ENCODE data around the gene ADAM23. TPM values are rescaled to one million over a fixed set of nuclear protein-coding genes. Genes with fewer than 3 reads are reported as not detected.

ADAM23 gene
- total RNA-seq, 4 donors from 2014 or later = 0.24 to 1.8 (median 0.52) TPM

DNA sequence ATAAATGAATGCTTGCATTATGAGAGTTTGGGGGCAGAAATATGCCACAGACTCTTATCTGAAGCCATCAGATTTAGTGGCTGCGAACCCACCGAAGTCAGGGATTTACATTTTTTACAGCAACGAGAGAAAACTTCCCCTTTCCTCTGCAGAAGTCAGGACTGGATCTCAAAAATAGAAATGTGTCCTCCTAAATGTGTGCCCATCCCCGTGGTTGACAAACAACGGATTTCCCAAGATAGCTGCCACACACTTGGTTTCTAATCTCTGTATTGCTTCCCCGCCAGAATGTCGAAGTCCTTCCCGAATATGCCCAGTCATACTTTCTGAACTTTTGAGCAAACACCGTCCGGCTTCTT, 879 bp upstream of the ADAM23 start:
- 19% methylated on average over 10 of the region's 10 CpGs for WGBS
- Histone ChIP-seq H3K4me1 (peaks cover 14% of the 10 kb centered on the region), H3K27me3 (peaks cover 59% of the 10 kb centered on the region), H3K9me3 (no peaks in the 10 kb centered on the region), H3K4me3 (peak overlapping the region; percentile 53), H3K36me3 (no peaks in the 10 kb centered on the region), H3K27ac (no peak overlapping the region)
- DNase-seq (ENCODE audit: low spot score in 2 of 2) = no peak
- no peak for TF ChIP-seq POLR2A (IDR thresholded peaks at IDR 0.05)
- no peak for TF ChIP-seq EP300 (IDR thresholded peaks at IDR 0.05)
- TF ChIP-seq POLR2AphosphoS5 (IDR thresholded peaks at IDR 0.05) = no peak
- TF ChIP-seq, protein P1, sequence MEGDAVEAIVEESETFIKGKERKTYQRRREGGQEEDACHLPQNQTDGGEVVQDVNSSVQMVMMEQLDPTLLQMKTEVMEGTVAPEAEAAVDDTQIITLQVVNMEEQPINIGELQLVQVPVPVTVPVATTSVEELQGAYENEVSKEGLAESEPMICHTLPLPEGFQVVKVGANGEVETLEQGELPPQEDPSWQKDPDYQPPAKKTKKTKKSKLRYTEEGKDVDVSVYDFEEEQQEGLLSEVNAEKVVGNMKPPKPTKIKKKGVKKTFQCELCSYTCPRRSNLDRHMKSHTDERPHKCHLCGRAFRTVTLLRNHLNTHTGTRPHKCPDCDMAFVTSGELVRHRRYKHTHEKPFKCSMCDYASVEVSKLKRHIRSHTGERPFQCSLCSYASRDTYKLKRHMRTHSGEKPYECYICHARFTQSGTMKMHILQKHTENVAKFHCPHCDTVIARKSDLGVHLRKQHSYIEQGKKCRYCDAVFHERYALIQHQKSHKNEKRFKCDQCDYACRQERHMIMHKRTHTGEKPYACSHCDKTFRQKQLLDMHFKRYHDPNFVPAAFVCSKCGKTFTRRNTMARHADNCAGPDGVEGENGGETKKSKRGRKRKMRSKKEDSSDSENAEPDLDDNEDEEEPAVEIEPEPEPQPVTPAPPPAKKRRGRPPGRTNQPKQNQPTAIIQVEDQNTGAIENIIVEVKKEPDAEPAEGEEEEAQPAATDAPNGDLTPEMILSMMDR (IDR thresholded peaks at IDR 0.05) = no peak

DNA sequence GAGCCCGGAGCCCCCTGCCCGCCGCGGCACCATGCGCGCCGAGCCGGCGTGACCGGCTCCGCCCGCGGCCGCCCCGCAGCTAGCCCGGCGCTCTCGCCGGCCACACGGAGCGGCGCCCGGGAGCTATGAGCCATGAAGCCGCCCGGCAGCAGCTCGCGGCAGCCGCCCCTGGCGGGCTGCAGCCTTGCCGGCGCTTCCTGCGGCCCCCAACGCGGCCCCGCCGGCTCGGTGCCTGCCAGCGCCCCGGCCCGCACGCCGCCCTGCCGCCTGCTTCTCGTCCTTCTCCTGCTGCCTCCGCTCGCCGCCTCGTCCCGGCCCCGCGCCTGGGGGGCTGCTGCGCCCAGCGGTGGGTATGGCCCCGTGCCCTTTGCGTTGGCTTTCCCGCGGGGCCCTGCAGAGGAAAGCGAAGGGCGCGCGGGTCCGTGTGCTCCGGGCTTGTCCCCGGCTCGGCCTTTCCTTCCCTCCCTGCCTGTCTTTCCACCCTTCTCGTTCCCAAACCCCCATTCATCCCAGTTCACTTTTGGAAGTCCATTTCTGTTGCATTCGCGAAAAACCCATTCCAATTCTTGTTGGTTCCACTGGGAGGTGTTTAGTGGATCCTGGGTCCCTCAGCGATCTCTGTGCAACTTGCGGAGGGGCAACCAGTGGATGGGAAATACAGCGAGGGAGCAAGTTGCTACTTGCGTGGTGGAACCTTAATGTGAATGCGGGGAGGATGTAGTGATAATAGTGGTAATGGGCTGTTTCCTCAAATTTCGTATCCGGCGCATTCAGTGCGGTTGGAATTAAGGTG, 599 bp downstream of the ADAM23 start:
- WGBS = 5% methylated on average over 49 of the region's 77 CpGs
- TF ChIP-seq POLR2AphosphoS5 (IDR thresholded peaks at IDR 0.05) (no peak), POLR2A (IDR thresholded peaks at IDR 0.05) (no peak), EP300 (IDR thresholded peaks at IDR 0.05) (no peak)
- TF ChIP-seq, protein P1 (IDR thresholded peaks at IDR 0.05) = no peak
- DNase-seq (ENCODE audit: low spot score in 2 of 2) = no peak
- Histone ChIP-seq H3K4me1 (peaks cover 14% of the 10 kb centered on the region), H3K27me3 (peaks cover 53% of the 10 kb centered on the region), H3K36me3 (no peaks in the 10 kb centered on the region), H3K9me3 (no peaks in the 10 kb centered on the region), H3K4me3 (peak overlapping the region; percentile 53), H3K27ac (no peak overlapping the region)

DNA sequence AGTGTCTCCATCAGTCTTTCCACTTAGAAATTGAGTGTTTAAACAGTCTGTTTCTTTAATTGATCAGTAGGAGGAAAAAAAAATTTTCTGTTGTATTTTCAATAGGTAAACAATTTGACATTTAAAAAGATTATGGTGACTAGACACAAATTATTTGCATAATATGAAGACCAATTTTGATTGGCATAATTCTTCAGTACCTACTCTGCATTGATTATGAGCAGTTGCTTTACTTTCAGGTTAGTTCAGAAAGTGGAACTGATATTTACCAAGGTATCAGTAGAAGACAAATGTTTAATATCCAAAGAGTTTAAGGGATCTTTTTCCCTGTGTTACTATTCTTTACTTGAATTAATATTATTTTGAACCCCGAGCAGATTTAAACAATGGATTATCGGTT, 2.6 kb downstream of the ADAM23 start:
- DNase-seq (ENCODE audit: low spot score in 2 of 2) = no peak
- WGBS = 97% methylated on average over 2 of the region's 2 CpGs
- Histone ChIP-seq H3K36me3 (no peaks in the 10 kb centered on the region), H3K27me3 (peaks cover 38% of the 10 kb centered on the region), H3K4me1 (peaks cover 14% of the 10 kb centered on the region), H3K27ac (no peak overlapping the region), H3K9me3 (no peaks in the 10 kb centered on the region), H3K4me3 (no peak overlapping the region)
- TF ChIP-seq, protein P1 (IDR thresholded peaks at IDR 0.05) = no peak
- TF ChIP-seq POLR2A (IDR thresholded peaks at IDR 0.05) (no peak), POLR2AphosphoS5 (IDR thresholded peaks at IDR 0.05) (no peak), EP300 (IDR thresholded peaks at IDR 0.05) (no peak)

DNA sequence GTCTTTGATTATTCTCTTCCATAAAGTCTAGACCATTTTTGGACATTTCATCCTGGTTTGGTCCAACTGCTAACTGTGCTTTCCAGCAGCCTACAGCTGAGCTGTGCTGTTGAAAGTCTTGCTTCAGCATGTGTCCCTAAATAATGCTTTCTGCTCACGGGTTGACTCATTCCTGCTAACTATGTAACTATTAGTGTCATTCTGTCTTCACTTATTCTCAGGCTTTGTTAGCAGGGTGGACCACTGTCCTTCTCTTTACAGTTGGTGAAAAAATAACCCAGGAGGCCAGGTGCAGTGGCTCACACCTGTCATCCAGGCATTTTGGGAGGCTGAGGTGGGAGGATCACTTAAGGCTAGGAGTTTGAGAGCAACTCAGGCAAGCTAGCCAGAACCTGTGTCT, 8.9 kb downstream of the ADAM23 start:
- no peak for TF ChIP-seq POLR2A (IDR thresholded peaks at IDR 0.05)
- TF ChIP-seq, protein P1 (IDR thresholded peaks at IDR 0.05) = no peak
- no peak for TF ChIP-seq EP300 (IDR thresholded peaks at IDR 0.05)
- no peak for TF ChIP-seq POLR2AphosphoS5 (IDR thresholded peaks at IDR 0.05)
- H3K4me1 ChIP-seq = no peaks in the 10 kb centered on the region
- H3K27ac ChIP-seq = no peak overlapping the region
- peaks cover 4% of the 10 kb centered on the region for H3K27me3 ChIP-seq
- no peak for DNase-seq (ENCODE audit: low spot score in 2 of 2)
- 66% methylated on average over 1 of the region's 1 CpG for WGBS
- H3K36me3 ChIP-seq = no peaks in the 10 kb centered on the region
- H3K9me3 ChIP-seq = no peaks in the 10 kb centered on the region
- no peak overlapping the region for H3K4me3 ChIP-seq

DNA sequence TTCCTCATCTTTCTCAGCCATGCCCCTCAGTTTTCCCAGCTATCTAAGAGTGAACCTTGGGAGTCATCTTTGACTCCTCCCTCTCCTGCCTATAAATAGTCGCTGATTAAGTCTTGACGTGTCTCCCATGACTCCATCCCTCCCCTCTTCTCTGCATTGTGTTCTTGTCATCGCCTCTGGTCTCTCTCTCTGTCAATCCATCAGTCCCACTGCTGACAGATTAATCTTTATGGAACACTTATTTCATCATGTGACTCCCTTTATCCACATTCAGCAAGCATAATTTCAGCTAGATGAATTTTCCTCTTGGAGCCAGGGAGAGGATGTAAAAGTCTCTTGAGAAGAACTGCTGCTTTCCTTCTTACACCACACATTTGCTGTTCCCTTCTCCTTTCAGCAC, 9.4 kb downstream of the ADAM23 start:
- Histone ChIP-seq H3K9me3 (no peaks in the 10 kb centered on the region), H3K27ac (no peak overlapping the region), H3K36me3 (no peaks in the 10 kb centered on the region), H3K4me1 (no peaks in the 10 kb centered on the region), H3K4me3 (no peak overlapping the region), H3K27me3 (peaks cover 4% of the 10 kb centered on the region)
- no peak for TF ChIP-seq POLR2A (IDR thresholded peaks at IDR 0.05)
- no peak for TF ChIP-seq POLR2AphosphoS5 (IDR thresholded peaks at IDR 0.05)
- TF ChIP-seq, protein P1 (IDR thresholded peaks at IDR 0.05) = no peak
- TF ChIP-seq EP300 (IDR thresholded peaks at IDR 0.05) = no peak
- 46% methylated on average over 3 of the region's 3 CpGs for WGBS
- no peak for DNase-seq (ENCODE audit: low spot score in 2 of 2)
